H9 (cell line): Measurements from ENCODE around the gene KMT2C. TPM values are rescaled to one million over a fixed set of nuclear protein-coding genes. Genes with fewer than 3 reads are reported as not detected.

Source experiments
- DNase-seq: peaks from one replicate; pipeline ENCODE4 v3.0.0-alpha.2; 2017
- H2AFZ ChIP-seq: one replicate; pipeline ENCODE4 v1.6.1; 2013; ENCODE audit warnings: mild to moderate bottlenecking, low read length, control low read depth, moderate library complexity
- H2AK5ac ChIP-seq: 2 replicates; pipeline ENCODE4 v1.6.1; 2013; ENCODE audit warnings: low read length, control low read depth, mixed read lengths; ENCODE audit not compliant: insufficient read length
- H2BK120ac ChIP-seq: one replicate; pipeline ENCODE4 v1.6.1; 2013; ENCODE audit warnings: low read depth, mild to moderate bottlenecking, low read length, control low read depth, inconsistent platforms; ENCODE audit not compliant: poor library complexity, severe bottlenecking
- H2BK12ac ChIP-seq: 2 replicates; pipeline ENCODE4 v1.6.1; 2013; ENCODE audit warnings: low read length, control low read depth, mixed read lengths, low read depth; ENCODE audit not compliant: insufficient read length
- H2BK15ac ChIP-seq: 2 replicates; pipeline ENCODE4 v1.6.1; 2013; ENCODE audit warnings: low read depth, low read length, control low read depth
- H2BK20ac ChIP-seq: one replicate; pipeline ENCODE4 v1.6.1; 2013; ENCODE audit warnings: low read depth, mild to moderate bottlenecking, low read length, control low read depth, inconsistent platforms; ENCODE audit not compliant: poor library complexity, severe bottlenecking
- H2BK5ac ChIP-seq: 2 replicates; pipeline ENCODE4 v1.6.1; 2013; ENCODE audit warnings: low read length, control low read depth, mixed read lengths; ENCODE audit not compliant: insufficient read length
- H3K14ac ChIP-seq: 2 replicates; pipeline ENCODE4 v1.6.1; 2013; ENCODE audit warnings: low read length, control low read depth; ENCODE audit not compliant: insufficient read depth
- H3K18ac ChIP-seq: 2 replicates; pipeline ENCODE4 v1.6.1; 2013; ENCODE audit warnings: low read depth, mild to moderate bottlenecking, mixed read lengths, low read length, control low read depth; ENCODE audit not compliant: insufficient read length
- H3K23ac ChIP-seq: 2 replicates; pipeline ENCODE4 v1.6.1; 2013; ENCODE audit warnings: low read length, control low read depth, mixed read lengths, low read depth; ENCODE audit not compliant: insufficient read length
- H3K23me2 ChIP-seq: 2 replicates; pipeline ENCODE4 v1.6.1; 2013; ENCODE audit warnings: low read depth, mild to moderate bottlenecking, mixed read lengths, low read length, control low read depth; ENCODE audit not compliant: insufficient read length, poor library complexity, severe bottlenecking
- H3K27ac ChIP-seq: 2 replicates; pipeline ENCODE4 v1.5.1; 2013; ENCODE audit warnings: low read length, control low read depth, mixed read lengths, low read depth; ENCODE audit not compliant: insufficient read length
- H3K27me3 ChIP-seq: 2 replicates; pipeline ENCODE4 v1.6.1; 2013; ENCODE audit warnings: low read length, control low read depth, inconsistent platforms; ENCODE audit not compliant: insufficient read depth
- H3K4ac ChIP-seq: 2 replicates; pipeline ENCODE4 v1.6.1; 2013; ENCODE audit warnings: low read depth, mild to moderate bottlenecking, control low read depth, inconsistent platforms, low read length, moderate library complexity
- H3K4me1 ChIP-seq: 2 replicates; pipeline ENCODE4 v1.6.1; 2013; ENCODE audit warnings: low read length, control low read depth, inconsistent platforms; ENCODE audit not compliant: insufficient read depth
- H3K4me2 ChIP-seq: 2 replicates; pipeline ENCODE4 v1.6.1; 2013; ENCODE audit warnings: low read length, control low read depth, mixed read lengths; ENCODE audit not compliant: insufficient read length, insufficient read depth
- H3K56ac ChIP-seq: 2 replicates; pipeline ENCODE4 v1.6.1; 2013; ENCODE audit warnings: low read depth, mild to moderate bottlenecking, mixed read lengths, low read length, control low read depth; ENCODE audit not compliant: insufficient read length
- H3K79me1 ChIP-seq: 2 replicates; pipeline ENCODE4 v1.6.1; 2013; ENCODE audit warnings: low read depth, mild to moderate bottlenecking, moderate library complexity, low read length, control low read depth, inconsistent platforms; ENCODE audit not compliant: insufficient read depth, poor library complexity, severe bottlenecking
- H3K79me2 ChIP-seq: 2 replicates; pipeline ENCODE4 v1.6.1; 2013; ENCODE audit warnings: low read length, control low read depth, inconsistent platforms; ENCODE audit not compliant: insufficient read depth
- H3K9ac ChIP-seq: 2 replicates; pipeline ENCODE4 v1.6.1; 2013; ENCODE audit warnings: low read length, control low read depth, mixed read lengths; ENCODE audit not compliant: insufficient read length; ENCODE audit errors: extremely low read depth
- H3K9me3 ChIP-seq: one replicate; pipeline ENCODE4 v1.6.1; 2013; ENCODE audit warnings: low read depth, low read length, inconsistent platforms; ENCODE audit not compliant: control insufficient read depth
- H3T11ph ChIP-seq: one replicate; pipeline ENCODE4 v1.6.1; 2013; ENCODE audit warnings: mild to moderate bottlenecking, low read length, control low read depth, inconsistent platforms
- H4K20me1 ChIP-seq: one replicate; pipeline ENCODE4 v1.6.1; 2013; ENCODE audit not compliant: control insufficient read depth, insufficient read length, insufficient read depth
- H4K5ac ChIP-seq: 2 replicates; pipeline ENCODE4 v1.6.1; 2013; ENCODE audit warnings: low read depth, mild to moderate bottlenecking, mixed read lengths, low read length, control low read depth; ENCODE audit not compliant: insufficient read length
- H4K8ac ChIP-seq: replicated peaks from 2 replicates; pipeline ENCODE4 v1.6.1; 2013; ENCODE audit warnings: low read length, control low read depth, mixed read lengths, low read depth; ENCODE audit not compliant: insufficient read length
- H4K91ac ChIP-seq: 2 replicates; pipeline ENCODE4 v1.6.1; 2013; ENCODE audit warnings: low read depth, mild to moderate bottlenecking, moderate library complexity, mixed read lengths, low read length, control low read depth; ENCODE audit not compliant: insufficient read length
- H3K27ac Mint-ChIP-seq, 3 experiments: 2 replicates in 2 of 3; 3 replicates in 1 of 3; pipeline ENCODE4 v1.8.0; 2020 to 2021; ENCODE audit warnings: mixed read lengths in 3 of 3, mild to moderate bottlenecking in 1 of 3, moderate library complexity in 1 of 3
- H3K27me3 Mint-ChIP-seq: 2 replicates; pipeline ENCODE4 v1.8.0; 2021; ENCODE audit warnings: low read depth, mild to moderate bottlenecking, moderate library complexity, mixed read lengths
- H3K36me3 Mint-ChIP-seq, 3 experiments: 2 replicates in 2 of 3; 3 replicates in 1 of 3; pipeline ENCODE4 v1.8.0; 2020 to 2021; ENCODE audit warnings: low read depth in 3 of 3, mixed read lengths in 3 of 3; ENCODE audit not compliant: insufficient read depth in 1 of 3
- H3K4me1 Mint-ChIP-seq, 2 experiments: 2 replicates each; pipeline ENCODE4 v1.8.0; 2020; ENCODE audit warnings: mixed read lengths in 2 of 2
- H3K4me3 Mint-ChIP-seq, 2 experiments: 2 replicates in 1 of 2; 3 replicates in 1 of 2; pipeline ENCODE4 v1.8.0; 2020 to 2021; ENCODE audit warnings: mild to moderate bottlenecking in 2 of 2, mixed read lengths in 2 of 2, moderate library complexity in 1 of 2
- H3K9me3 Mint-ChIP-seq, 2 experiments: 2 replicates in 1 of 2; 3 replicates in 1 of 2; pipeline ENCODE4 v1.8.0; 2020; ENCODE audit warnings: mild to moderate bottlenecking in 2 of 2, mixed read lengths in 2 of 2, moderate library complexity in 1 of 2
- CTCF ChIP-seq: fragments of 200-600 bp; sonication (generic); conservative IDR thresholded peaks from 3 replicates; pipeline ENCODE4 v1.8.0; 2021; ENCODE audit warnings: antibody characterized with exemption, mild to moderate bottlenecking
- WGBS: extraction: QIAGEN DNeasy Blood & Tissue Kit; methylation state at CpG from one replicate; pipeline ENCODE4 v1.1.7; 2013; ENCODE audit warnings: missing lambda C conversion rate, low lambda C conversion rate, mixed read lengths; ENCODE audit not compliant: insufficient read length; ENCODE audit errors: extremely low coverage; 5-methylcytosine and 5-hydroxymethylcytosine counted together
- total RNA-seq: library from RNA; stranded (reverse); gene quantifications from 2 replicates; pipeline ENCODE4 v1.2.1, GENCODE V29; 2021

KMT2C gene
- total RNA-seq, 1 experiment from 2014 or later, result 32.2 TPM

- Histone ChIP-seq H3K23me2 (peaks cover 5% of the 10 kb centered on the region), H2AFZ (no peak overlapping the region), H3K4me1 (no peaks in the 10 kb centered on the region), H3T11ph (no peak overlapping the region), H3K79me2 (no peaks in the 10 kb centered on the region), H3K56ac (no peak overlapping the region), H3K27ac (no peak overlapping the region), H3K4ac (no peak overlapping the region), H3K18ac (no peak overlapping the region), H3K79me1 (no peaks in the 10 kb centered on the region), H3K4me2 (no peak overlapping the region), H4K5ac (no peak overlapping the region), H2BK5ac (no peak overlapping the region), H3K14ac (no peak overlapping the region), H4K8ac (no peak overlapping the region), H2BK20ac (no peak overlapping the region), H3K9ac (no peak overlapping the region), H2BK120ac (no peak overlapping the region), H3K27me3 (no peaks in the 10 kb centered on the region), H2BK15ac (no peak overlapping the region), H2AK5ac (no peak overlapping the region), H4K20me1 (no peaks in the 10 kb centered on the region), H2BK12ac (no peak overlapping the region), H3K9me3 (no peaks in the 10 kb centered on the region), H4K91ac (no peak overlapping the region), H3K23ac (no peak overlapping the region)
- Mint-ChIP-seq H3K4me3 (no peak overlapping the region), H3K4me1 (peaks cover 10% of the 10 kb centered on the region in 2 experiments; a peak in 3 of 4 replicates), H3K27ac (no peak overlapping the region), H3K27me3 (peaks cover 2% of the 10 kb centered on the region; the same call in 1 of the 2 replicates), H3K36me3 (peaks cover 13 to 20% (median 17%) of the 10 kb centered on the region in 3 experiments), H3K9me3 (peaks cover 19% of the 10 kb centered on the region in 2 experiments)
- WGBS, result no CpG with 5 or more reads among the region's 9 CpGs
- TF ChIP-seq CTCF, result no peak
- DNase-seq, result no peak
Observed at GRCh38 chr7:152467225-152467624, 31.4 kb upstream of the KMT2C start.
